ENCODE results near the gene FOXJ1. TPM values are rescaled to one million over a fixed set of nuclear protein-coding genes. Genes with fewer than 3 reads are reported as not detected.
"Not testable (repeated sequence)": the region's sequence is repeated elsewhere in the genome, so short reads cannot be mapped to it uniquely, and the experiment has no call there.

FOXJ1 gene
- total RNA-seq (2014; rRNA removed; shearing (Covaris generic); ENCODE audit: low replicate concordance), result not detected in 2 replicates

- H3K4me1 ChIP-seq (ENCODE audit: low read length), result peaks cover 9% of the 10 kb centered on the region
- H3K79me2 ChIP-seq (ENCODE audit: low read length), result no peaks in the 10 kb centered on the region
- no peaks in the 10 kb centered on the region for H3K36me3 ChIP-seq (ENCODE audit: insufficient read depth, low read length)
- H3K4me3 ChIP-seq (ENCODE audit: low read length), result peak within 1 kb of the TSS; percentile 58
- H3K27me3 ChIP-seq (ENCODE audit: low read length), result no peaks in the 10 kb centered on the region
- peak within 1 kb of the TSS; percentile 69 for H3K4me2 ChIP-seq (ENCODE audit: low read depth, low read length, poor library complexity, severe bottlenecking)
- H3K9ac ChIP-seq (ENCODE audit: low read length), result no peak within 1 kb of the TSS
- no peaks in the 10 kb centered on the region for H3K9me3 ChIP-seq (ENCODE audit: low read length)
- H3K27ac ChIP-seq (ENCODE audit: low read length), result no peak within 1 kb of the TSS
- H2AFZ ChIP-seq (ENCODE audit: low read length), result no peak within 1 kb of the TSS
- no peaks in the 10 kb centered on the region for H4K20me1 ChIP-seq (ENCODE audit: insufficient read depth, low read depth, low read length)
- no peaks in the 10 kb centered on the region for H3K9me2 ChIP-seq (replicated peaks; ENCODE audit: insufficient read depth, low read length)
- peak; percentile 95 for DNase-seq
Observed at GRCh38 chr17:76141212-76142038, at the start of gene FOXJ1. FOXJ1 (minus strand) TSS chr17:76141245; CDS start chr17:76140395, 850 bp downstream.

- no peak for DNase-seq
- H3K9me3 ChIP-seq (ENCODE audit: low read length), result no peaks in the 10 kb centered on the region
- H4K20me1 ChIP-seq (ENCODE audit: insufficient read depth, low read depth, low read length), result no peaks in the 10 kb centered on the region
- no peak overlapping the region for H3K9ac ChIP-seq (ENCODE audit: low read length)
- H2AFZ ChIP-seq (ENCODE audit: low read length), result no peak overlapping the region
- no peak overlapping the region for H3K4me2 ChIP-seq (ENCODE audit: low read depth, low read length, poor library complexity, severe bottlenecking)
- H3K4me3 ChIP-seq (ENCODE audit: low read length), result no peak overlapping the region
- no peaks in the 10 kb centered on the region for H3K79me2 ChIP-seq (ENCODE audit: low read length)
- no peaks in the 10 kb centered on the region for H3K36me3 ChIP-seq (ENCODE audit: insufficient read depth, low read length)
- no peak overlapping the region for H3K27ac ChIP-seq (ENCODE audit: low read length)
- no peaks in the 10 kb centered on the region for H3K27me3 ChIP-seq (ENCODE audit: low read length)
- peaks cover 6% of the 10 kb centered on the region; the same call in 1 of the 2 replicates for H3K4me1 ChIP-seq (ENCODE audit: low read length)
- no peaks in the 10 kb centered on the region for H3K9me2 ChIP-seq (replicated peaks; ENCODE audit: insufficient read depth, low read length)
Observed at GRCh38 chr17:76189741-76190140, 48.7 kb upstream of the FOXJ1 start.

GRCh38 chr17:76189247-76189646, 48.2 kb upstream of the FOXJ1 start:
- no peak overlapping the region for H3K27ac ChIP-seq (ENCODE audit: low read length)
- H3K4me1 ChIP-seq (ENCODE audit: low read length), result peaks cover 7% of the 10 kb centered on the region; the same call in 1 of the 2 replicates
- H3K79me2 ChIP-seq (ENCODE audit: low read length), result no peaks in the 10 kb centered on the region
- no peaks in the 10 kb centered on the region for H3K36me3 ChIP-seq (ENCODE audit: insufficient read depth, low read length)
- H3K9me3 ChIP-seq (ENCODE audit: low read length), result no peaks in the 10 kb centered on the region
- no peak overlapping the region for H2AFZ ChIP-seq (ENCODE audit: low read length)
- no peaks in the 10 kb centered on the region for H3K9me2 ChIP-seq (replicated peaks; ENCODE audit: insufficient read depth, low read length)
- no peaks in the 10 kb centered on the region for H4K20me1 ChIP-seq (ENCODE audit: insufficient read depth, low read depth, low read length)
- no peak for DNase-seq
- H3K4me2 ChIP-seq (ENCODE audit: low read depth, low read length, poor library complexity, severe bottlenecking), result no peak overlapping the region
- H3K9ac ChIP-seq (ENCODE audit: low read length), result no peak overlapping the region
- H3K27me3 ChIP-seq (ENCODE audit: low read length), result no peaks in the 10 kb centered on the region
- no peak overlapping the region for H3K4me3 ChIP-seq (ENCODE audit: low read length)

- H3K79me2 ChIP-seq (ENCODE audit: low read length), result no peaks in the 10 kb centered on the region
- H3K4me3 ChIP-seq (ENCODE audit: low read length), result no peak overlapping the region
- no peak overlapping the region for H3K27ac ChIP-seq (ENCODE audit: low read length)
- no peak overlapping the region for H3K4me2 ChIP-seq (ENCODE audit: low read depth, low read length, poor library complexity, severe bottlenecking)
- H3K4me1 ChIP-seq (ENCODE audit: low read length), result peaks cover 7% of the 10 kb centered on the region; the same call in 1 of the 2 replicates
- H4K20me1 ChIP-seq (ENCODE audit: insufficient read depth, low read depth, low read length), result no peaks in the 10 kb centered on the region
- no peaks in the 10 kb centered on the region for H3K9me2 ChIP-seq (replicated peaks; ENCODE audit: insufficient read depth, low read length)
- no peaks in the 10 kb centered on the region for H3K36me3 ChIP-seq (ENCODE audit: insufficient read depth, low read length)
- no peak for DNase-seq
- H3K9me3 ChIP-seq (ENCODE audit: low read length), result no peaks in the 10 kb centered on the region
- H2AFZ ChIP-seq (ENCODE audit: low read length), result no peak overlapping the region
- H3K9ac ChIP-seq (ENCODE audit: low read length), result no peak overlapping the region
- H3K27me3 ChIP-seq (ENCODE audit: low read length), result no peaks in the 10 kb centered on the region
Observed at GRCh38 chr17:76188213-76189016, 47.4 kb upstream of the FOXJ1 start.

GRCh38 chr17:76186774-76187173, 45.7 kb upstream of the FOXJ1 start:
- H3K9me3 ChIP-seq (ENCODE audit: low read length); H3K4me2 ChIP-seq (ENCODE audit: low read depth, low read length, poor library complexity, severe bottlenecking); DNase-seq; H3K79me2 ChIP-seq (ENCODE audit: low read length); H3K36me3 ChIP-seq (ENCODE audit: insufficient read depth, low read length); H3K4me3 ChIP-seq (ENCODE audit: low read length); H4K20me1 ChIP-seq (ENCODE audit: insufficient read depth, low read depth, low read length); H3K9me2 ChIP-seq (replicated peaks; ENCODE audit: insufficient read depth, low read length); H3K9ac ChIP-seq (ENCODE audit: low read length); H2AFZ ChIP-seq (ENCODE audit: low read length); H3K27me3 ChIP-seq (ENCODE audit: low read length); H3K27ac ChIP-seq (ENCODE audit: low read length): not testable (repeated sequence)
- peaks cover 10% of the 10 kb centered on the region for H3K4me1 ChIP-seq (ENCODE audit: low read length)

- Histone ChIP-seq H3K9me2 (replicated peaks; ENCODE audit: insufficient read depth, low read length) (no peaks in the 10 kb centered on the region), H3K4me2 (ENCODE audit: low read depth, low read length, poor library complexity, severe bottlenecking) (no peak overlapping the region), H3K27ac (ENCODE audit: low read length) (no peak overlapping the region), H3K9ac (ENCODE audit: low read length) (no peak overlapping the region), H3K79me2 (ENCODE audit: low read length) (no peaks in the 10 kb centered on the region), H2AFZ (ENCODE audit: low read length) (no peak overlapping the region), H3K9me3 (ENCODE audit: low read length) (no peaks in the 10 kb centered on the region), H3K36me3 (ENCODE audit: insufficient read depth, low read length) (no peaks in the 10 kb centered on the region), H3K4me3 (ENCODE audit: low read length) (no peak overlapping the region), H4K20me1 (ENCODE audit: insufficient read depth, low read depth, low read length) (no peaks in the 10 kb centered on the region), H3K4me1 (ENCODE audit: low read length) (peaks cover 15% of the 10 kb centered on the region), H3K27me3 (ENCODE audit: low read length) (no peaks in the 10 kb centered on the region)
- no peak for DNase-seq
Observed at GRCh38 chr17:76184290-76184689, 43.2 kb upstream of the FOXJ1 start.

GRCh38 chr17:76182016-76182764, 41.1 kb upstream of the FOXJ1 start:
- Histone ChIP-seq H3K9me2 (replicated peaks; ENCODE audit: insufficient read depth, low read length) (no peaks in the 10 kb centered on the region), H3K36me3 (ENCODE audit: insufficient read depth, low read length) (no peaks in the 10 kb centered on the region), H3K79me2 (ENCODE audit: low read length) (no peaks in the 10 kb centered on the region), H3K27me3 (ENCODE audit: low read length) (no peaks in the 10 kb centered on the region), H3K27ac (ENCODE audit: low read length) (no peak overlapping the region), H3K4me1 (ENCODE audit: low read length) (peaks cover 15% of the 10 kb centered on the region), H3K4me2 (ENCODE audit: low read depth, low read length, poor library complexity, severe bottlenecking) (peak overlapping the region; percentile 51), H3K9me3 (ENCODE audit: low read length) (no peaks in the 10 kb centered on the region), H4K20me1 (ENCODE audit: insufficient read depth, low read depth, low read length) (no peaks in the 10 kb centered on the region), H3K9ac (ENCODE audit: low read length) (no peak overlapping the region), H2AFZ (ENCODE audit: low read length) (peak overlapping the region; percentile 92; the same call in 1 of the 2 replicates), H3K4me3 (ENCODE audit: low read length) (no peak overlapping the region)
- DNase-seq, result peak; percentile 98

Data from Karpas-422 (cell line).